GM23338 (cell line): ENCODE results near the gene VAV3. TPM values are rescaled to one million over a fixed set of nuclear protein-coding genes. Genes with fewer than 3 reads are reported as not detected.

Source experiments
- ATAC-seq: fragments of 200-7000 bp; cut with Tn5 transposase; 3 replicates; pipeline ENCODE4 v1.9.1; 2020
- DNase-seq: peaks from one replicate; pipeline ENCODE4 v3.0.0-alpha.2; 2015; ENCODE audit warnings: low spot score
- H2AFZ ChIP-seq: fragments of 200-600 bp; sonication (generic); 2 replicates; pipeline ENCODE4 v1.8.0; 2016; ENCODE audit warnings: antibody characterized with exemption, mild to moderate bottlenecking, moderate library complexity
- H3F3A ChIP-seq: fragments of 200-600 bp; sonication (generic); replicated peaks from 2 replicates; pipeline ENCODE4 v1.8.0; 2017; ENCODE audit warnings: antibody characterized with exemption, mixed run types, low read depth
- H3K27ac ChIP-seq: fragments of 200-600 bp; sonication (generic); 2 replicates; pipeline ENCODE4 v1.6.1; 2016; ENCODE audit warnings: low read depth
- H3K27me3 ChIP-seq: fragments of 200-600 bp; sonication (generic); 2 replicates; pipeline ENCODE4 v1.8.0; 2016; ENCODE audit warnings: mild to moderate bottlenecking, mixed run types, moderate library complexity; ENCODE audit not compliant: insufficient read depth
- H3K36me3 ChIP-seq: fragments of 200-600 bp; sonication (generic); 2 replicates; pipeline ENCODE4 v1.8.0; 2016; ENCODE audit warnings: mild to moderate bottlenecking; ENCODE audit not compliant: insufficient read depth
- H3K4me1 ChIP-seq: fragments of 200-600 bp; sonication (generic); 2 replicates; pipeline ENCODE4 v1.8.0; 2016; ENCODE audit warnings: mild to moderate bottlenecking, moderate library complexity; ENCODE audit not compliant: insufficient read depth
- H3K4me2 ChIP-seq: fragments of 200-600 bp; sonication (generic); 2 replicates; pipeline ENCODE4 v1.7.1; 2017; ENCODE audit warnings: mixed run types
- H3K4me3 ChIP-seq: fragments of 200-600 bp; sonication (generic); 2 replicates; pipeline ENCODE4 v1.6.1; 2016; ENCODE audit warnings: mixed run types
- H3K79me2 ChIP-seq: fragments of 200-600 bp; sonication (generic); replicated peaks from 2 replicates; pipeline ENCODE4 v1.8.0; 2017; ENCODE audit warnings: mild to moderate bottlenecking; ENCODE audit not compliant: insufficient read depth
- H3K9me2 ChIP-seq: fragments of 200-600 bp; sonication (generic); 2 replicates; pipeline ENCODE4 v1.8.0; 2017; ENCODE audit not compliant: insufficient read depth
- H4K20me1 ChIP-seq: fragments of 200-600 bp; sonication (generic); replicated peaks from 2 replicates; pipeline ENCODE4 v1.8.0; 2017; ENCODE audit warnings: mild to moderate bottlenecking; ENCODE audit not compliant: insufficient read depth
- H3K27ac Mint-ChIP-seq: 2 replicates; pipeline ENCODE4 v1.8.0; 2020; ENCODE audit warnings: inconsistent platforms, mild to moderate bottlenecking, moderate library complexity, mixed read lengths
- H3K27me3 Mint-ChIP-seq: 3 replicates; pipeline ENCODE4 v1.8.0; 2022; ENCODE audit warnings: low read depth, mild to moderate bottlenecking, moderate library complexity, mixed read lengths, inconsistent platforms; ENCODE audit not compliant: insufficient read depth, poor library complexity
- H3K36me3 Mint-ChIP-seq: 3 replicates; pipeline ENCODE4 v1.8.0; 2021; ENCODE audit warnings: low read depth, mild to moderate bottlenecking, inconsistent platforms, moderate library complexity, mixed read lengths
- H3K4me1 Mint-ChIP-seq: 3 replicates; pipeline ENCODE4 v1.8.0; 2020; ENCODE audit warnings: mild to moderate bottlenecking, inconsistent platforms, mixed read lengths
- H3K4me3 Mint-ChIP-seq: 3 replicates; pipeline ENCODE4 v1.8.0; 2021; ENCODE audit warnings: moderate library complexity, mild to moderate bottlenecking, inconsistent platforms, mixed read lengths
- H3K9me3 Mint-ChIP-seq: 3 replicates; pipeline ENCODE4 v1.8.0; 2020; ENCODE audit warnings: moderate library complexity, mild to moderate bottlenecking, inconsistent platforms, mixed read lengths
- CREB1 ChIP-seq: fragments of 250-450 bp; sonication (Bioruptor Pico); IDR thresholded peaks from 2 replicates; pipeline ENCODE4 v1.5.0; 2020; ENCODE audit warnings: low read depth, mild to moderate bottlenecking, moderate library complexity
- EZH2 ChIP-seq: fragments of 200-600 bp; sonication (generic); IDR thresholded peaks from one replicate; pipeline ENCODE4 v1.8.0; 2017; ENCODE audit warnings: antibody characterized with exemption, mild to moderate bottlenecking, low read depth; ENCODE audit not compliant: unreplicated experiment
- EZH2phosphoT487 ChIP-seq: fragments of 200-600 bp; sonication (generic); IDR thresholded peaks from one replicate; pipeline ENCODE4 v1.8.1; 2018; ENCODE audit warnings: antibody characterized with exemption; ENCODE audit not compliant: unreplicated experiment
- NANOG ChIP-seq: IDR thresholded peaks from 2 replicates; pipeline ENCODE4 v1.6.1; 2016; ENCODE audit warnings: antibody characterized with exemption, borderline replicate concordance
- POLR2AphosphoS5 ChIP-seq: IDR thresholded peaks from 2 replicates; pipeline ENCODE4 v1.6.1; 2016; ENCODE audit warnings: antibody characterized with exemption, low read depth
- STAT1 ChIP-seq: IDR thresholded peaks from one replicate; pipeline ENCODE4 v1.6.1; 2016; ENCODE audit warnings: antibody characterized with exemption; ENCODE audit not compliant: unreplicated experiment
- ZNF114 ChIP-seq: fragments of 250-450 bp; sonication (Bioruptor Pico); IDR thresholded peaks from 2 replicates; pipeline ENCODE4 v1.5.0; 2020; ENCODE audit warnings: mild to moderate bottlenecking, moderate library complexity
- ZNF331 ChIP-seq: fragments of 250-450 bp; sonication (Bioruptor Pico); IDR thresholded peaks from 2 replicates; pipeline ENCODE4 v1.5.0; 2020; ENCODE audit warnings: low read depth, mild to moderate bottlenecking, moderate library complexity
- polyA plus RNA-seq: library from polyadenylated mRNA; unstranded; fragments of >200 nt; fragmentation: Nextera tagmentation; extraction: Ambion mirVana; gene quantifications from 2 replicates; pipeline ENCODE4 v1.2.1, GENCODE V29; 2016
- total RNA-seq: library from RNA; depleted of rRNA; stranded (reverse); fragments of >200 nt; shearing (Covaris generic); gene quantifications from 2 replicates; pipeline ENCODE4 v1.2.3, GENCODE V29; 2014
- TF ChIP-seq, protein P1 (sequence below): fragments of 250-450 bp; sonication (Bioruptor Pico); IDR thresholded peaks from 2 replicates; pipeline ENCODE4 v1.5.0; 2020; ENCODE audit warnings: mild to moderate bottlenecking, moderate library complexity
- TF ChIP-seq, protein P2 (sequence below): IDR thresholded peaks from one replicate; pipeline ENCODE4 v1.6.1; 2018; ENCODE audit warnings: antibody characterized with exemption; ENCODE audit not compliant: unreplicated experiment
- TF ChIP-seq, protein P3 (sequence below), 2 experiments: fragments of 200-600 bp in 1 of 2; sonication (generic) in 1 of 2; conservative IDR thresholded peaks; 2 replicates each; pipeline versions ENCODE4 v1.5.1 to v1.6.1; 2016 to 2017; ENCODE audit warnings: antibody characterized with exemption in 2 of 2, low read depth in 2 of 2, mild to moderate bottlenecking in 2 of 2, moderate library complexity in 1 of 2
- TF ChIP-seq, protein P4 (sequence below): IDR thresholded peaks from 2 replicates; pipeline ENCODE4 v1.6.1; 2016; ENCODE audit warnings: antibody characterized with exemption

The VAV3 gene
- total and polyA plus RNA-seq, 2 experiments from 2014 or later, result 3.0 to 11.3 TPM

DNA sequence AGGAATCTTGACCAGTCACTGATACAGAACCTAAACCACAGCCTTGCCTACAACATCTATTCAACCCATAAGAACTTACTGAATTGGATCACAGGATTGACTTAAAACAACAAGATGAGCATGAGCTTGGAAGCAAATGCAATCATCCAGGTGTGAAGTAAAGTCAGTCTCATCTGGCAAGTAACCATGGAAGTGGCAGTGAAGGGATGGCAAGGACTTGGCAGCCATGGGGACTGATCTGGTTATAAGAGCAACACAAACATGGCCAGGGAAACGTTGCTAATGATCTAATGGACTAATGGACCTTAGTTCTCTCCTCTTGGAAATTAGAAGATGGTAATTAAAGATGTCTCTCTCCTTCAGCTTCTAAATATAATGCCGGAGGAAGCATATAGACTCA lies 133.1 kb downstream of the VAV3 start (continued):
- TF ChIP-seq, protein P1, sequence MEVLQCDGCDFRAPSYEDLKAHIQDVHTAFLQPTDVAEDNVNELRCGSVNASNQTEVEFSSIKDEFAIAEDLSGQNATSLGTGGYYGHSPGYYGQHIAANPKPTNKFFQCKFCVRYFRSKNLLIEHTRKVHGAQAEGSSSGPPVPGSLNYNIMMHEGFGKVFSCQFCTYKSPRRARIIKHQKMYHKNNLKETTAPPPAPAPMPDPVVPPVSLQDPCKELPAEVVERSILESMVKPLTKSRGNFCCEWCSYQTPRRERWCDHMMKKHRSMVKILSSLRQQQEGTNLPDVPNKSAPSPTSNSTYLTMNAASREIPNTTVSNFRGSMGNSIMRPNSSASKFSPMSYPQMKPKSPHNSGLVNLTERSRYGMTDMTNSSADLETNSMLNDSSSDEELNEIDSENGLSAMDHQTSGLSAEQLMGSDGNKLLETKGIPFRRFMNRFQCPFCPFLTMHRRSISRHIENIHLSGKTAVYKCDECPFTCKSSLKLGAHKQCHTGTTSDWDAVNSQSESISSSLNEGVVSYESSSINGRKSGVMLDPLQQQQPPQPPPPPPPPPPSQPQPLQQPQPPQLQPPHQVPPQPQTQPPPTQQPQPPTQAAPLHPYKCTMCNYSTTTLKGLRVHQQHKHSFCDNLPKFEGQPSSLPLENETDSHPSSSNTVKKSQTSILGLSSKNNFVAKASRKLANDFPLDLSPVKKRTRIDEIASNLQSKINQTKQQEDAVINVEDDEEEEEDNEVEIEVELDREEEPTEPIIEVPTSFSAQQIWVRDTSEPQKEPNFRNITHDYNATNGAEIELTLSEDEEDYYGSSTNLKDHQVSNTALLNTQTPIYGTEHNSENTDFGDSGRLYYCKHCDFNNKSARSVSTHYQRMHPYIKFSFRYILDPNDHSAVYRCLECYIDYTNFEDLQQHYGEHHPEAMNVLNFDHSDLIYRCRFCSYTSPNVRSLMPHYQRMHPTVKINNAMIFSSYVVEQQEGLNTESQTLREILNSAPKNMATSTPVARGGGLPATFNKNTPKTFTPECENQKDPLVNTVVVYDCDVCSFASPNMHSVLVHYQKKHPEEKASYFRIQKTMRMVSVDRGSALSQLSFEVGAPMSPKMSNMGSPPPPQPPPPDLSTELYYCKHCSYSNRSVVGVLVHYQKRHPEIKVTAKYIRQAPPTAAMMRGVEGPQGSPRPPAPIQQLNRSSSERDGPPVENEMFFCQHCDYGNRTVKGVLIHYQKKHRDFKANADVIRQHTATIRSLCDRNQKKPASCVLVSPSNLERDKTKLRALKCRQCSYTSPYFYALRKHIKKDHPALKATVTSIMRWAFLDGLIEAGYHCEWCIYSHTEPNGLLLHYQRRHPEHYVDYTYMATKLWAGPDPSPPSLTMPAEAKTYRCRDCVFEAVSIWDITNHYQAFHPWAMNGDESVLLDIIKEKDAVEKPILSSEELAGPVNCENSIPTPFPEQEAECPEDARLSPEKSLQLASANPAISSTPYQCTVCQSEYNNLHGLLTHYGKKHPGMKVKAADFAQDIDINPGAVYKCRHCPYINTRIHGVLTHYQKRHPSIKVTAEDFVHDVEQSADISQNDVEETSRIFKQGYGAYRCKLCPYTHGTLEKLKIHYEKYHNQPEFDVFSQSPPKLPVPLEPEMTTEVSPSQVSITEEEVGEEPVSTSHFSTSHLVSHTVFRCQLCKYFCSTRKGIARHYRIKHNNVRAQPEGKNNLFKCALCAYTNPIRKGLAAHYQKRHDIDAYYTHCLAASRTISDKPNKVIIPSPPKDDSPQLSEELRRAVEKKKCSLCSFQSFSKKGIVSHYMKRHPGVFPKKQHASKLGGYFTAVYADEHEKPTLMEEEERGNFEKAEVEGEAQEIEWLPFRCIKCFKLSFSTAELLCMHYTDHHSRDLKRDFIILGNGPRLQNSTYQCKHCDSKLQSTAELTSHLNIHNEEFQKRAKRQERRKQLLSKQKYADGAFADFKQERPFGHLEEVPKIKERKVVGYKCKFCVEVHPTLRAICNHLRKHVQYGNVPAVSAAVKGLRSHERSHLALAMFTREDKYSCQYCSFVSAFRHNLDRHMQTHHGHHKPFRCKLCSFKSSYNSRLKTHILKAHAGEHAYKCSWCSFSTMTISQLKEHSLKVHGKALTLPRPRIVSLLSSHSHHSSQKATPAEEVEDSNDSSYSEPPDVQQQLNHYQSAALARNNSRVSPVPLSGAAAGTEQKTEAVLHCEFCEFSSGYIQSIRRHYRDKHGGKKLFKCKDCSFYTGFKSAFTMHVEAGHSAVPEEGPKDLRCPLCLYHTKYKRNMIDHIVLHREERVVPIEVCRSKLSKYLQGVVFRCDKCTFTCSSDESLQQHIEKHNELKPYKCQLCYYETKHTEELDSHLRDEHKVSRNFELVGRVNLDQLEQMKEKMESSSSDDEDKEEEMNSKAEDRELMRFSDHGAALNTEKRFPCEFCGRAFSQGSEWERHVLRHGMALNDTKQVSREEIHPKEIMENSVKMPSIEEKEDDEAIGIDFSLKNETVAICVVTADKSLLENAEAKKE, result no peak

DNA sequence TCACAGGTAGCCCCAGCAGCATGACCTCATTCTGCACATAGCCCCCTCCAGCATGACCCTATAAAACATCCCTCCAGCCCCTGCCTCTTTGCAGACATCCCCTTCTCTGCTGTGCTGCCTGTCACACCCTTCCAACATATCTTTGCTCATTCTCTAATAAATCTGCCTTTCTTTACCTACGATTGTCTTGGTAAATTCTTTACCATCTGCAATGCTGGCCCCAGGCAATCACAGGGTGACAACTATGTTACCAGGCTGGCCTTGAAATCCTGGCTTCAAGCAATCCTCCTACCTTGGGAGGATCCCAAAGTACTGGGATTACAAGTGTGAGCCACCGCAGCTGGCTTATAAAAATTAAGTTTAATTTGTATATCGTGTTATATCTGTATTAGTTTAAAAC lies 134.5 kb downstream of the VAV3 start:
- no peaks in the 10 kb centered on the region for H4K20me1 ChIP-seq
- no peak overlapping the region for H3K27ac ChIP-seq
- H3F3A ChIP-seq, result no peaks in the 10 kb centered on the region
- H2AFZ ChIP-seq, result no peak overlapping the region
- H3K9me3 Mint-ChIP-seq, result no peaks in the 10 kb centered on the region
- H3K27me3 ChIP-seq, result no peaks in the 10 kb centered on the region
- no peak overlapping the region for H3K27ac Mint-ChIP-seq
- DNase-seq (peak; percentile 13), ATAC-seq (no peak)
- H3K79me2 ChIP-seq, result no peaks in the 10 kb centered on the region
- H3K9me2 ChIP-seq, result no peaks in the 10 kb centered on the region
- no peak overlapping the region for H3K4me3 ChIP-seq
- no peaks in the 10 kb centered on the region for H3K27me3 Mint-ChIP-seq
- no peak overlapping the region for H3K4me2 ChIP-seq
- no peaks in the 10 kb centered on the region for H3K36me3 ChIP-seq
- H3K4me1 Mint-ChIP-seq, result peaks cover 23% of the 10 kb centered on the region
- H3K36me3 Mint-ChIP-seq, result no peaks in the 10 kb centered on the region
- peaks cover 9% of the 10 kb centered on the region; the same call in 1 of the 2 replicates for H3K4me1 ChIP-seq
- H3K4me3 Mint-ChIP-seq, result no peak overlapping the region
- TF ChIP-seq CREB1 (CRISPR knock-in tag) (no peak), NANOG (no peak), ZNF331 (CRISPR knock-in tag) (no peak), EZH2 (no peak), EZH2phosphoT487 (no peak), POLR2AphosphoS5 (no peak), STAT1 (no peak), ZNF114 (CRISPR knock-in tag) (no peak)
- TF ChIP-seq, protein P2, sequence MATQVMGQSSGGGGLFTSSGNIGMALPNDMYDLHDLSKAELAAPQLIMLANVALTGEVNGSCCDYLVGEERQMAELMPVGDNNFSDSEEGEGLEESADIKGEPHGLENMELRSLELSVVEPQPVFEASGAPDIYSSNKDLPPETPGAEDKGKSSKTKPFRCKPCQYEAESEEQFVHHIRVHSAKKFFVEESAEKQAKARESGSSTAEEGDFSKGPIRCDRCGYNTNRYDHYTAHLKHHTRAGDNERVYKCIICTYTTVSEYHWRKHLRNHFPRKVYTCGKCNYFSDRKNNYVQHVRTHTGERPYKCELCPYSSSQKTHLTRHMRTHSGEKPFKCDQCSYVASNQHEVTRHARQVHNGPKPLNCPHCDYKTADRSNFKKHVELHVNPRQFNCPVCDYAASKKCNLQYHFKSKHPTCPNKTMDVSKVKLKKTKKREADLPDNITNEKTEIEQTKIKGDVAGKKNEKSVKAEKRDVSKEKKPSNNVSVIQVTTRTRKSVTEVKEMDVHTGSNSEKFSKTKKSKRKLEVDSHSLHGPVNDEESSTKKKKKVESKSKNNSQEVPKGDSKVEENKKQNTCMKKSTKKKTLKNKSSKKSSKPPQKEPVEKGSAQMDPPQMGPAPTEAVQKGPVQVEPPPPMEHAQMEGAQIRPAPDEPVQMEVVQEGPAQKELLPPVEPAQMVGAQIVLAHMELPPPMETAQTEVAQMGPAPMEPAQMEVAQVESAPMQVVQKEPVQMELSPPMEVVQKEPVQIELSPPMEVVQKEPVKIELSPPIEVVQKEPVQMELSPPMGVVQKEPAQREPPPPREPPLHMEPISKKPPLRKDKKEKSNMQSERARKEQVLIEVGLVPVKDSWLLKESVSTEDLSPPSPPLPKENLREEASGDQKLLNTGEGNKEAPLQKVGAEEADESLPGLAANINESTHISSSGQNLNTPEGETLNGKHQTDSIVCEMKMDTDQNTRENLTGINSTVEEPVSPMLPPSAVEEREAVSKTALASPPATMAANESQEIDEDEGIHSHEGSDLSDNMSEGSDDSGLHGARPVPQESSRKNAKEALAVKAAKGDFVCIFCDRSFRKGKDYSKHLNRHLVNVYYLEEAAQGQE, result no peak
- TF ChIP-seq, protein P3, sequence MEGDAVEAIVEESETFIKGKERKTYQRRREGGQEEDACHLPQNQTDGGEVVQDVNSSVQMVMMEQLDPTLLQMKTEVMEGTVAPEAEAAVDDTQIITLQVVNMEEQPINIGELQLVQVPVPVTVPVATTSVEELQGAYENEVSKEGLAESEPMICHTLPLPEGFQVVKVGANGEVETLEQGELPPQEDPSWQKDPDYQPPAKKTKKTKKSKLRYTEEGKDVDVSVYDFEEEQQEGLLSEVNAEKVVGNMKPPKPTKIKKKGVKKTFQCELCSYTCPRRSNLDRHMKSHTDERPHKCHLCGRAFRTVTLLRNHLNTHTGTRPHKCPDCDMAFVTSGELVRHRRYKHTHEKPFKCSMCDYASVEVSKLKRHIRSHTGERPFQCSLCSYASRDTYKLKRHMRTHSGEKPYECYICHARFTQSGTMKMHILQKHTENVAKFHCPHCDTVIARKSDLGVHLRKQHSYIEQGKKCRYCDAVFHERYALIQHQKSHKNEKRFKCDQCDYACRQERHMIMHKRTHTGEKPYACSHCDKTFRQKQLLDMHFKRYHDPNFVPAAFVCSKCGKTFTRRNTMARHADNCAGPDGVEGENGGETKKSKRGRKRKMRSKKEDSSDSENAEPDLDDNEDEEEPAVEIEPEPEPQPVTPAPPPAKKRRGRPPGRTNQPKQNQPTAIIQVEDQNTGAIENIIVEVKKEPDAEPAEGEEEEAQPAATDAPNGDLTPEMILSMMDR (conservative IDR thresholded peaks at IDR 0.05; ENCODE audit: low read depth in 2 of 2), result no peak
- TF ChIP-seq, protein P4, sequence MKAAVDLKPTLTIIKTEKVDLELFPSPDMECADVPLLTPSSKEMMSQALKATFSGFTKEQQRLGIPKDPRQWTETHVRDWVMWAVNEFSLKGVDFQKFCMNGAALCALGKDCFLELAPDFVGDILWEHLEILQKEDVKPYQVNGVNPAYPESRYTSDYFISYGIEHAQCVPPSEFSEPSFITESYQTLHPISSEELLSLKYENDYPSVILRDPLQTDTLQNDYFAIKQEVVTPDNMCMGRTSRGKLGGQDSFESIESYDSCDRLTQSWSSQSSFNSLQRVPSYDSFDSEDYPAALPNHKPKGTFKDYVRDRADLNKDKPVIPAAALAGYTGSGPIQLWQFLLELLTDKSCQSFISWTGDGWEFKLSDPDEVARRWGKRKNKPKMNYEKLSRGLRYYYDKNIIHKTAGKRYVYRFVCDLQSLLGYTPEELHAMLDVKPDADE, result no peak
